Measurements from ENCODE around the gene ENHO.

GRCh38 chr9:34547960-34548611 is 25.3 kb upstream of the ENHO start:
- TF ChIP-seq EZH2 (IDR thresholded peaks at IDR 0.05; ENCODE audit: borderline replicate concordance, low read length) (no peak), CTCF (IDR thresholded peaks at IDR 0.05; ENCODE audit: low read length) (peak; percentile 69)
